ENCODE results near the gene LPAR5. TPM values are rescaled to one million over a fixed set of nuclear protein-coding genes. Genes with fewer than 3 reads are reported as not detected.

The LPAR5 gene
- total and polyA plus RNA-seq, 2 of the 8 experiments (the other 6 are each of a cell fraction or from before 2014, with no cell fraction given), result 0.22 to 0.24 TPM

GRCh38 chr12:6647083-6647604 lies 11.4 kb upstream of the LPAR5 start, which contains the start of gene ACRBP (continued):
- TF ChIP-seq RAD21 (IDR thresholded peaks at IDR 0.05 in 1 of 2, conservative IDR thresholded peaks at IDR 0.05 in 1 of 2; ENCODE audit: low read depth in 2 of 2, low read length in 2 of 2) (no peak), KDM4A (IDR thresholded peaks at IDR 0.05; ENCODE audit: low read depth, low read length, severe bottlenecking) (peak; percentile 91), PHF8 (conservative IDR thresholded peaks at IDR 0.05; ENCODE audit: low read depth, low read length) (peak; percentile 43), TAF1 (IDR thresholded peaks at IDR 0.05; ENCODE audit: low read depth, low read length) (peak; percentile 44; the same call in 1 of the 2 replicates), ATF2 (IDR thresholded peaks at IDR 0.05; ENCODE audit: low read length) (no peak)

All from H1 (cell line).